ENCODE measurements around the gene TRIP4.

- TF ChIP-seq CTCF (IDR thresholded peaks at IDR 0.05): no peak
- TF ChIP-seq POLR2A (IDR thresholded peaks at IDR 0.05): no peak
- no peak for TF ChIP-seq EP300 (IDR thresholded peaks at IDR 0.05)
Observed at GRCh38 chr15:64456634-64457108, 69.0 kb downstream of the TRIP4 start.

All from tibial nerve (tissue), 4 donors.